PC-9 (cell line): Measurements from ENCODE around the gene AMOTL2.

Experiments
- EZH2 ChIP-seq: fragments of 200-600 bp; sonication (generic); IDR thresholded peaks from 2 replicates; pipeline ENCODE4 v1.8.0; 2017; ENCODE audit warnings: antibody characterized with exemption, low read depth
- TF ChIP-seq, protein P1 (sequence below): fragments of 200-600 bp; sonication (generic); conservative IDR thresholded peaks from 2 replicates; pipeline ENCODE4 v1.6.1; 2017; ENCODE audit warnings: mixed run types, antibody characterized with exemption, mild to moderate bottlenecking, moderate library complexity

- TF ChIP-seq, protein P1, sequence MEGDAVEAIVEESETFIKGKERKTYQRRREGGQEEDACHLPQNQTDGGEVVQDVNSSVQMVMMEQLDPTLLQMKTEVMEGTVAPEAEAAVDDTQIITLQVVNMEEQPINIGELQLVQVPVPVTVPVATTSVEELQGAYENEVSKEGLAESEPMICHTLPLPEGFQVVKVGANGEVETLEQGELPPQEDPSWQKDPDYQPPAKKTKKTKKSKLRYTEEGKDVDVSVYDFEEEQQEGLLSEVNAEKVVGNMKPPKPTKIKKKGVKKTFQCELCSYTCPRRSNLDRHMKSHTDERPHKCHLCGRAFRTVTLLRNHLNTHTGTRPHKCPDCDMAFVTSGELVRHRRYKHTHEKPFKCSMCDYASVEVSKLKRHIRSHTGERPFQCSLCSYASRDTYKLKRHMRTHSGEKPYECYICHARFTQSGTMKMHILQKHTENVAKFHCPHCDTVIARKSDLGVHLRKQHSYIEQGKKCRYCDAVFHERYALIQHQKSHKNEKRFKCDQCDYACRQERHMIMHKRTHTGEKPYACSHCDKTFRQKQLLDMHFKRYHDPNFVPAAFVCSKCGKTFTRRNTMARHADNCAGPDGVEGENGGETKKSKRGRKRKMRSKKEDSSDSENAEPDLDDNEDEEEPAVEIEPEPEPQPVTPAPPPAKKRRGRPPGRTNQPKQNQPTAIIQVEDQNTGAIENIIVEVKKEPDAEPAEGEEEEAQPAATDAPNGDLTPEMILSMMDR: no peak
- no peak for TF ChIP-seq EZH2
Observed at GRCh38 chr3:134320749-134321148, 53.5 kb downstream of the AMOTL2 start.
